CD1c-positive myeloid dendritic cell (primary cell): ENCODE data around the gene MYL6B.

Source experiments
- DNase-seq: peaks from one replicate; pipeline ENCODE4 v3.0.0-alpha.2; 2016; ENCODE audit errors: extremely low spot score

Gene MYL6B

DNA sequence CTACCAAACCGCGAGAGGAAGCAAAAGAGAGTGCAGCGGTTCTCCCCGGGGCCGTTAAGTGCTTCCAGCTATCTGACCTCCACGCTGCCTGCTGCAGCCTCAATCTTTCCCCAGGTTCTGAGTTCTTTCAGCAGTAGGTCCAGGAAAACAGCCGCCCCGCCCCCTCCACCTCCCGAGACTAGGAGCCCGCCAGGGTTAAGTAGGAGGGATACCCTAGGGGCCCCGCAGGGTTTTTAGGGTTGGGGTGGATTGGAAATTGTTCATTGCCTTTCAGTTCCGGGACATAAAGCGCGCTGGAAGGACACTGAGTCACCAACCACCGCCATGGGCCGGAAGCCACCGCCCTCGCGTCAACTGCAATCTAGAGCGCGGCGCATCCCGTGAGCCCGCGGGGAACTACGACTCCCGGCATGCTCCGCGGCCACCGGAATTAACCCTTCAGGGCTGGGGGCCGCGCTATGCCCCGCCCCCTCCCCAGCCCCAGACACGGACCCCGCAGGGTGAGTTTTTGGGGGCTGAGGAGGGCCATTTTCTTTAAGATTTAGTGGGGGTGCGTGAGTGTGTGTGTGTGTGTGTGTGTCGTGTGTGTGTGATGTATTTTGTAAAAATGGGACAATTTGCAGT, at the start of gene MYL6B:
Gene MYL6B (plus strand): TSS at position 456 of the 624 bp plus-strand sequence. CDS start 1,332 bp downstream, outside the sequence.
- peak; percentile 96 for DNase-seq

DNA sequence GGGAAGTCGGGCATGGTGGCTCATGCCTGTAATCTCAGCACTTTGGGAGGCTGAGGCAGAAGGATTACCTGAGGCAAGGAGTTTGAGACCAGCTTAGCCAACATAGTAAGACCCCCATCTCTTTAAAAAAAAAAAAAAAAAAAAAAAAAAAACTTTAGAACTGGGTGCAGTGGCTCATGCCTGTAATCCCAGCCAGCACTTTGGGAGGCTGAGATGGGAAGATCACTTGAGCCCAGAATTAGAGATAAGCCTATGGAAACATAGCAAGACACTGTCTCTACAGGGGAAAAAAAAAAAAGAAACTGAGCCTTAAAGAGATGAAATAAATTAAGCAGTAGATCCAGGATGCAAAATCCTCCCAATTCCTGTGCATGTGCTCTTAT, 49.7 kb upstream of the MYL6B start:
- no peak for DNase-seq

DNA sequence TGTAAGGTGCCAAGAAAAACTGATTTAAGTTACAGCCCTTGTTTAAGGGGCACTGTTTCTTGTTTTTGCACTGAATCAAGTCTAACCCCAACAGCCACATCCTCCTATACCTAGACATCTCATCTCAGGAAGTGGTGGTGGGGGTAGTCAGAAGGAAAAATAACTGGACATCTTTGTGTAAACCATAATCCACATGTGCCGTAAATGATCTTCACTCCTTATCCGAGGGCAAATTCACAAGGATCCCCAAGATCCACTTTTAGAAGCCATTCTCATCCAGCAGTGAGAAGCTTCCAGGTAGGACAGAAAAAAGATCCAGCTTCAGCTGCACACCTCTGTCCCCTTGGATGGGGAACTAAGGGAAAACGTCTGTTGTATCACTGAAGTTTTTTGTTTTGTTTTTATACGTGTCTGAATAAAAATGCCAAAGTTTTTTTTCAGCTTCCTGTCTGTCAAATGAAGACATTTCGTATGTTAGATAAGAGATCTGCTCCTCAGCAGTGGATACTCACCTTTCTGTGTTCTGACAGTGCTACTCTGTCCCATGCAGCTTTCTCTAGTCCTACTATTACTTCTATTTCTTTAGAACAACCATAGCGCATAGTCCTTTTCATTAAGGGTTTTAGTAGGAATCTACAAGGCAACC, 49.2 kb upstream of the MYL6B start:
- peak; percentile 19 for DNase-seq

DNA sequence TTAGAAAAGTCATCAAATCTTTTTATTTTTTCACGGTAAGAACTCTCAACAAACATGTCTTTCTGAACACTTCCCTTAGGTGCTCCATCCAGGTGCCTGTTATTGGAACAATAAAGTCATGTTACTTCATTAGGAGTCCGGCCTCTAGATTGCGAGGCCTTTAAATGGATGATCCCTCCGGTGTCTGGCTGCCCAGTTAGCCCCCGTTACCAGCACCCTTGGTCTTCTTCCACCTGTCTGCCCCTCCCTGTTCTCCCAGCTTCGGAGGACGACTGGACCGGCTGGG, 48.6 kb upstream of the MYL6B start:
- DNase-seq: peak; percentile 11

DNA sequence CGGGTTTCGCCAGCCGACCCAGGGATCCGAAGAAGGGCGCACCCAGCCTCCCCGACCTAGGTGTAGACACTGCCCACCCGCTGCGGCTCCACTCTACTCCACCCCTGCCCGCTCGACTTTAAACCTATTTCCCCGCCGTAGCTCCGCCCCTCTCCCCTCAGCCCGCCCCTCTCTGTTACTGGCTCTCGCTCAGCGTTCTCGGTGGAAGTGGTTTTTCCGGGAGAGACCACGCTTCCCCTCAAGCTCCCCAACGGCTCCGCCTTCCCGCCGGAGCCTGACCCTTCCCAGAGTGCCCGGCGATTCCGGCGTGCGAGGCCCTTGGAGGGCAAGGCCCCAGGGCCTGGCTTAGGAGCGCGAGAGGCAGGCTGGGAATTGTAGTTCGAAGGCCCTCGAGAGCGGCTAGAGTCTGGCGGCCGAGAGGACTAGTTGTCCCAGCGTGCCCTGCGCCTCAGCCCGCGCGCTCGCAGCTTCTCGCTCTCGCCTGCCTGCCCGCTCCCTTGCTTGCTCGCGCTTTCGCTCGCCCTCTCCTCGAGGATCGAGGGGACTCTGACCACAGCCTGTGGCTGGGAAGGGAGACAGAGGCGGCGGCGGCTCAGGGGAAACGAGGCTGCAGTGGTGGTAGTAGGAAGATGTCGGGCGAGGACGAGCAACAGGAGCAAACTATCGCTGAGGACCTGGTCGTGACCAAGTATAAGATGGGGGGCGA, 48.1 kb upstream of the MYL6B start, which contains the start of gene PA2G4:
Gene PA2G4 (plus strand): TSS at position 451 of the 706 bp plus-strand sequence. CDS start 179 bp downstream, at position 630.
- peak; percentile 99 for DNase-seq

DNA sequence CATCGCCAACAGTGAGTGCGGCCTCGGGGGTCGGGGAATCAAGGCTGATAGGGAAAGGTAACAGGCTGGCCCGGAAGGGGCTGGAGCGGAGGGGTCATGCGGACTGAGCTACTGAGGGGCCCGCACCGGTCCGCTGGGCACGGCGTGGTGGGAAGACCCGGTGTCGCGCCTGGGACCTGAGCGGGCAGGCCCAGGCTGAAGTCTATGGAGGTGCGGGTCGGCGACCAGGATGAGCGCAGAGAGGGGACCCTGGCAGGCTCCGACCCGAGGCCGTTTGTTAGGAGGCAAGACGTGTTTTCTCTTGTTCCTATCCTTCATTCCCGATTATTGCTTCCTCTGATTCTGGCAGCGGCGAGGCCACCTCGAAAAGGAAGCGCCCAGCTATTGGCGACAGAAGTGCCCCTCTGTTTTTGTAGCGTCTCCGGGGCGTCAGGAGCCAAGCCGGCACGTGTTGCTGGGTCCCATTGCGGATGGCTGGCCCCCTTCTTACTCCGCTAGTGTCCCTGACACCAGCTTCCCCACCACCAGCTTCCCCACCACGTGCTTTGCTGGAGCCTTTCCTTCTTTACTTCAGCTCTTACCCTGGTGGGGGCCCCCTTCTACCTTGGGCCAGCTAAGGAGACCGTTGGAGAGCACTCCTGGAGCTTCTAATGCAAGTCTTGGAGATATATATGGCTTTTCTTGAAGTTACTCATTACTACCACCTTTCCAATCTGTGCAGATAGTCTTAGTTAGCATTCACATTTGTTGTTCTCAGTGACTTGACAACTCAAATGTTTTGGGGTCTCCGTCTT, 47.4 kb upstream of the MYL6B start:
- DNase-seq: peak; percentile 25

DNA sequence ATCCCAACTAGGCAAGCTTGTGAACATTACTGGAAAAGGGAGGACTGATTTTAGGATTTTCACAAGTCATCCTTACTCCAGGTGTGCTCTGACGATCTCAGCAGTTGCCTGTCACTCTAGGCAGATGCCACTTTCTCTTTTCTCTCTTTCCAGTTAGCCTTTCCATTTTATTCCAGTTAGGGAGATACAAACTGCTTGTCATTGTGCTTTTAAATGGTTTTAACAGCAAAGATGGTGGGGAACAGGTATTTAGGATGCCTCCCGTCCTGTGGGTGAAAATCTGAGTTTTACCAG, 46.8 kb upstream of the MYL6B start:
- DNase-seq: no peak

DNA sequence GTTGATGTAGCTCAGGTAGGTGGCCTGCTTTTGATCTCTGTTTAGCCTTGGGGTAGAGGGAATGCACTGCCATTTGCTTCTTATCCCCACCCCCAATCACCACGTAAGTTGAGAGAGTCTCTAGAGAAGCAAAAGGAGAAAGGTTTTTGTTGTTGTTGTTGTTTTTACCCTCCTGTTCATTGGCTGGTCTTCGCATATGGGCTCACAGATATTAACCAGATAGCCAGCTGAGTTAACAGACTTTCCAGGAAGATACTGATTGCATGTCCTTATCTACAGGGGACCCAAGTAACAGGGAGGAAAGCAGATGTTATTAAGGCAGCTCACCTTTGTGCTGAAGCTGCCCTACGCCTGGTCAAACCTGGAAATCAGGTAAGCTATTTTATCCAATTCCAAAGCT, 45.1 kb upstream of the MYL6B start:
- DNase-seq: no peak

DNA sequence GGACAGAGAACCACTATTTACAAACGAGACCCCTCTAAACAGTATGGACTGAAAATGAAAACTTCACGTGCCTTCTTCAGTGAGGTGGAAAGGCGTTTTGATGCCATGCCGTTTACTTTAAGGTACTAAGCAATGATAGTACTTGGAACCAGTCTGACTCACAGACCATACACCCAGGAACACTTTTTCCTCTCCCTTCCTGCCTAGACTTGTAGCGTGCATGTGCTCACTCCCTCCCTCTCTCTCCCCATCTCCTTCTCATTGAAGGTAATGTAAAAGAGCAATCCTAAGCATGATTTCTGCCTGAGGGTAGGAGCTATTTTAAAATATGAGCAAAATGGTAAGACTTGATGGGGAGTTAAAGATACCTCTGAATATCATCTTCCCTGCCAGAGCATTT, 41.8 kb upstream of the MYL6B start:
- no peak for DNase-seq

DNA sequence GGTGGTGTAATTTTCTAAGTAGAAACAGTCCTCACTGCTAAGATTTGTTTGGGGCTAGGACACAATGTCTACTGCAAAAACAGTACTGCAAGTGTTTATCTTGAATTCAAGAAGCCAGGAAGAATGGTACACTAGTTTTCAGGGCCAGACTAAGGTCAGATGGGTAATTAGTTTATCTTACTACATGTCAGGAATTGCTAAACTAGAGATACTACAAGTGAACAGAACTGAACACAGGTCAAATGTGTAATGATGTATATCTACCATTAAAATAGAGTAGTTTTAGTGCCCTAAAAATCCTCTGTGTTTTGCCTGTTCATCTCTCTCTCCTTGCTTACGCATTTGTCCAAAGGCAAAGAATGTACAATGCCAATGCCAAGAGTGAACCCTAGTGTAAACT, 38.3 kb upstream of the MYL6B start:
- no peak for DNase-seq

DNA sequence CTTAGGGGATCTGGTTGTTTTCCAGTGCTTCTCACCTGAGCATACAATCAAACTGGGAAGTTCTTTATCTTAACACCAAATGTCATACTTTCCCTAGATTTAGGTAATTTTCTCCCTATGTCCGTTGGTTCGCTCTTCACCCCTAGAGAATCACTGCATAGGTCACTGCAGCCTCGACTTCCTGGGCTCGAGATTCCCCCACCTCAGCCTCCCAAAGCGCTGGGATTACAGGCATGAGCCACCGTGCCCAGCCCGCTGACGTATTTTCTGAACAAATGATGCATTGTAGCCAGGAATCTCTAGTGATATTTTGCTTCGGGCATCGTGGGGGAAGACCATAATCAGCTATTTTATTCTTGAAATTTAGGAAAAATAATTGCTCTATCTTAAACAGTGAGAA, 37.1 kb upstream of the MYL6B start:
- DNase-seq: no peak

DNA sequence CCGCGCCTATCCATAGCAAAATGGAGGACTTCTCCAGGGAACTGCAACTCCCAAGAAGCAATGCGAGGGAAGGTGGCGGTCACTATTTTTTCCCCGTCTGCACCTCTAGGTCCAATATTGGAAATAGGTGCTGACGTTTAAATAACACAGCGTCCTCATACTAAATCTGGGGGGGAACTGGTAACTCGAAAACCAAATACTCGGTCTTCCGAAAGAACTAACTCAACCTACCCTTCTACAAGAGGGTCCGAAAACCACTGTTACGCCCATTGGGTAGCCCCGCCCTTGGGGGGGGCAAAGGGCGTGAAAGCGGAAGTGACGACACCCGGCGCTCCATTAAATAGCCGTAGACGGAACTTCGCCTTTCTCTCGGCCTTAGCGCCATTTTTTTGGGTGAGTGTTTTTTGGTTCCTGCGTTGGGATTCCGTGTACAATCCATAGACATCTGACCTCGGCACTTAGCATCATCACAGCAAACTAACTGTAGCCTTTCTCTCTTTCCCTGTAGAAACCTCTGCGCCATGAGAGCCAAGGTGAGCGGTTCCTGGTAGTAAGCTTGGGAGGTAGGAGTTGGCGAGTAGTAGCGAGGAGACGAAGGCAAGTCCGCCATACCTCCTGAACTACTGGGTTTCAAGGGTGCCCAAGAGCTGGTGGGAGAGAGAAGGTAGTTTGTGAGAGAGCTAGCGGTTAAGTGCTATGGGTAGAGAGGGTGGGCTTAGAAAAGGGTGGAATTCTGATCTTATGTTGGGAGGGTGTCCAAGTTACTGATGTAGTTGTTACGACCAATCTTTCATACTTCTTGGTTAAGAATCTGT, 35.9 kb upstream of the MYL6B start, which contains the start of gene RPL41:
Gene RPL41 (plus strand): TSS at position 367 of the 815 bp plus-strand sequence.
- peak; percentile 98 for DNase-seq

DNA sequence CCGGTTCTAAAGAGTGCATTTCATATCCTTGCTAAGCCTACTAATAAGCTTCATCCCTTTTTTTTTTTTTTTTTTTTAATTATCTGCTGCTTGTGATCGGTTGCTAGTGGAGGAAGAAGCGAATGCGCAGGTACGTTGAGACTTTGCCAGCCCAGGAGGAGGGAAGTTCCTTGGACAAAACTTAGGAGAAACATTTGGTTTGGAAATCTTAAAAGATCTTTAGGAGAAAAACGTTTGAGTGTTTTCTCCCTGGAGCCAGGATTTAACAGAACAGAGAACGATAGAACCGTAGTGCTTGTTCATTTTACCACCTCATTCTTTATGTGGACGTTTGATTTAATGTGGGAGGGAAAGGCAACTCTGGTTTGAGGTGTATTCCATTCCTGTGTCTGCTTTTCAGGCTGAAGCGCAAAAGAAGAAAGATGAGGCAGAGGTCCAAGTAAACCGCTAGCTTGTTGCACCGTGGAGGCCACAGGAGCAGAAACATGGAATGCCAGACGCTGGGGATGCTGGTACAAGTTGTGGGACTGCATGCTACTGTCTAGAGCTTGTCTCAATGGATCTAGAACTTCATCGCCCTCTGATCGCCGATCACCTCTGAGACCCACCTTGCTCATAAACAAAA, 35.2 kb upstream of the MYL6B start:
- DNase-seq: peak; percentile 27

DNA sequence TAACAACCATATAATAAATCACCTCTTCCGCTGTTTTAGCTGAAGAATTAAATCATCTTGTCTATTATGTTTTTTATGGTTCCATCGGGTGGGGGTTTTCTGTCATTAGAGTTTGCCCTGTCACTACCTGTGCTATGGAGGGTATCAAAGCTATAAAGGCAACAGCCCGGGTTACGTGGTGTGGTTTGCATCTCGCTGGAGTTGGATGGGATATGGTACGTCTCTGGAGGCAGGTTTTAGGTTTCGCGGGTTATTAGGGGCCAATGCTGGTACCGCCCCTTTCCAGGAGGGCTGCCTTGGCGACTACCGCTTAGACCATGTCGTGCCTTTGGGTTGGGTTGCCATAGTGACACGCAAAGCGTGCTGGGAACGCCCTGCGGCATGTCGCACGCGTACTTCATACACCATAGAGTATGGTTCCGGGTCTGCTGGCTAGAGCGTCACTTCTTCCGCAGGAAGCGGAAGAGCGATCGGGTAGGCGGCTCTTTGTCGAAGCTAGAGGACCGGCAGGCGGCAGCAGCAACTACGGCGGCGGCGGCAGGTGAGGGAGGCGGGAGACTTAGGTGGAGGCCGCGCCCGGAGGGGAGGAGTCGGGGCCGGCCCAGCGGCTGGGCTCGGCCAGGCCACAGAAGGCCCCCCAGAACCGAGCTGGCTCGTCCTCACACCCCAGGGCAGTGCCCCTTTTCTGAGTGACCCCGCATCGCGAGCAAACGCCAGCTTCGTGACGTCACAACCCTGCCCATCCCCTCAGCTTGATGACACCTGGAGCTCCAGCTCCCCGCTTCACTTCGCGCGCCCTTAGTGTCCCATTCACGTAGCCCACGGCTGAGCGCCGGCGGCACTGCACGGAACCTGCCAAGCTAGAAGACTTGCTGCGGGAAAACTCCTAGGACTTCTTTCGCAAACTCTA, 34.4 kb upstream of the MYL6B start, which contains the start of gene ZC3H10:
Gene ZC3H10 (plus strand): TSS at position 489 of the 910 bp plus-strand sequence. CDS start 2,297 bp downstream, outside the sequence.
- DNase-seq: peak; percentile 100

DNA sequence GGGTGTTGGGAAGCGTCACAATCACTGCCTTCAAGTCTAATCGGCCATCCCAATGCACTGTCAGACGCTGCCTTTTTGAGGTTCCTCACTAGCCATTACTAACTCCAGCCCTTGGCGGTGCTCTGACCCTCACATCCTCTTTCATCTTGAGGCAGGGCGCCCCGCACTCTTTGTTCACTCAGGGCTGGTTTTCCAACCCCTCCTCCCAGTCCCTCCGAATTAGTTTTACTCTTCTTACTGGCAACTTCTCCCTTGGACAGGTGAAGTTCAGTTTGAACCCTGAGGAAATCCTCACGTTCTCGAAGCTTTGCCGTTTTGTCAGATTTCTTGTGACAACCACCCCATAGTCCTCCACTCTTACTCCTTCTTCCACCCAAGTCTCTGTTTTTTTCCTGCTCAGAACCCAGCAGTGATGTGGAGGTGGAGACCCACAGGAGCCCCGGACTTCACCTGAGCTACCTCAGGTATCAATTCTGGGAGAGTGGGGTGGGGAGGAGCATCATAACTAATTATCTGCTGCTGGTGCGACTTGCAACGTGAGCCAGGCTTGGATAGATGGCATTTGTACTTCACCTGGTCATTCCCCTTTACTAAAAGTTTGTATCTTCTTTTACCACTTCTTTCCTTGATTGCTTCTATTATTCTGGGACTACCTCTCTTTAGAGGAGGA, 33.6 kb upstream of the MYL6B start:
- peak; percentile 78 for DNase-seq

DNA sequence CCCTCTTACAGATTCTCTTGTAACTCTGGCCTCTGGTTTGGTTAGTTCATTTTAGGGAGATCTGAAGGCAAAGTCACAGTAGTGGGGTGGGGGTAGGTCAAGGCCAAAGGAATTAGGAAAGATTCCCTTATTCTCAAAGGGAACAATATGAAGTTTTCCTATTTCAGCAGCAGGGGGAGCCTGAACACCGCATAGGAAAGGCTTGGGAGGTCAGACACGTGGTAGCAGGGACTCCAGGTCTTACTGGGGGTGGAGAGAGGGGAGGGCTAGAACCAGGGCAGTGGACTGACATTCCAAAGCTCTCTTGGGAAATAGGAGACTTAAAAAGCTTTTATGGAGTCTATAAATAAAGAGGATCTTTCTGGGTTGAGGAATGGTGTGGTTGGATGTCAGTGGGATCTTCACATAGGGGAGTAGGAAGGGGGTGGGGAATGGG, 33.0 kb upstream of the MYL6B start:
- peak; percentile 84 for DNase-seq

DNA sequence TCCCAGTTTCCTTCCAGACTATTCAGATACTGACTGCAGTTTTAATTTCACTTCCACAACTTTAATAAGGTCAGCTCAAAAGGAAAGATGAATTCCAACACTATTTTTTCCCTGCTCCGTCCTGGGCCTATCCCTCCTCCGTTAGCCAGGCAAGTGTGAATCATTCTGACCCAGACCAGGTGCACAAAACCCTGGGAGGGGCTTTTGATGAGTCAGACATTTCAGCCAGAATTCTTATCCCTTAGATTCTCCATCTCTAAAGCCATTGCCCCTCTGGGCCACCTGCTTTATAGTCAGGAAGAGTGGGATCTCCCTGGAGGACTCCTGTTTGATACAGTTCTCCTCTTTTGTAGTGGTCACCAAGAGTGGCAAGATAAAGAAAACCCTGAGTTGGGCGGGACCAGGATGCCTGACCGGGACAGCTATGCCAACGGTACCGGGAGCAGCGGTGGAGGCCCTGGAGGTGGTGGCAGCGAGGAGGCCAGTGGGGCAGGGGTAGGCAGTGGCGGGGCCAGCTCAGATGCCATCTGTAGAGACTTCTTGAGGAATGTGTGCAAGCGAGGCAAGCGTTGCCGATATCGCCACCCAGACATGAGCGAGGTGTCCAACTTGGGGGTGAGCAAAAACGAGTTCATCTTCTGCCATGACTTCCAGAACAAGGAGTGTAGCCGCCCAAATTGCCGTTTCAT, 32.1 kb upstream of the MYL6B start:
- DNase-seq: no peak

DNA sequence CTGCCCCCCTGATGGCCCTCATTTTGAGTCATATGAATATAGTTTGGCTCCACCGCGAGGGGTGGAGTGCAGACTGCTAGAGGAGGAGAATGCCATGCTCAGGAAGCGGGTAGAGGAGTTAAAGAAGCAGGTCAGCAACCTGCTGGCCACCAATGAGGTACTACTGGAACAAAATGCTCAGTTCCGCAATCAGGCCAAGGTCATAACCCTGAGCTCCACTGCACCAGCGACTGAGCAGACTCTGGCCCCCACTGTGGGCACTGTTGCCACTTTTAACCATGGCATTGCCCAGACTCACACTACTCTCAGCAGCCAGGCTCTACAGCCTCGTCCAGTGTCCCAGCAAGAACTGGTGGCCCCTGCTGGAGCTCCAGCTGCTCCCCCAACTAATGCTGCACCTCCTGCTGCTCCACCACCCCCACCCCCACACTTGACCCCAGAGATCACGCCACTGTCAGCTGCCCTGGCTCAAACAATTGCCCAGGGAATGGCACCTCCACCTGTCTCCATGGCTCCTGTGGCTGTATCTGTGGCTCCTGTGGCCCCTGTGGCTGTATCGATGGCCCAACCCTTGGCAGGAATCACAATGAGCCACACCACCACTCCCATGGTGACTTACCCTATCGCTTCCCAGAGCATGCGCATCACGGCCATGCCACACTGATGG, 31.1 kb upstream of the MYL6B start:
- no peak for DNase-seq
